GM13976 (cell line): ENCODE results near the gene SRP9.

Experiments used
- DNase-seq: peaks from one replicate; pipeline ENCODE4 v3.0.0; 2012; ENCODE audit warnings: low spot score
- in situ Hi-C: fragments of 300-500 bp; cut with MboI; formaldehyde crosslinking; loops from one replicate; pipeline ENCODE4 v1.12.0; 2022; ENCODE audit warnings: low sequenced_read_pairs, mixed read lengths, inconsistent platforms; ENCODE audit not compliant: unreplicated experiment
- TF ChIP-seq, protein P1 (sequence below): IDR thresholded peaks from 2 replicates; pipeline ENCODE4 v1.5.1; 2012; ENCODE audit warnings: borderline replicate concordance, mild to moderate bottlenecking; ENCODE audit not compliant: insufficient read depth; ENCODE audit errors: extremely low read depth, missing control alignments, control extremely low read depth

SRP9 gene

DNA sequence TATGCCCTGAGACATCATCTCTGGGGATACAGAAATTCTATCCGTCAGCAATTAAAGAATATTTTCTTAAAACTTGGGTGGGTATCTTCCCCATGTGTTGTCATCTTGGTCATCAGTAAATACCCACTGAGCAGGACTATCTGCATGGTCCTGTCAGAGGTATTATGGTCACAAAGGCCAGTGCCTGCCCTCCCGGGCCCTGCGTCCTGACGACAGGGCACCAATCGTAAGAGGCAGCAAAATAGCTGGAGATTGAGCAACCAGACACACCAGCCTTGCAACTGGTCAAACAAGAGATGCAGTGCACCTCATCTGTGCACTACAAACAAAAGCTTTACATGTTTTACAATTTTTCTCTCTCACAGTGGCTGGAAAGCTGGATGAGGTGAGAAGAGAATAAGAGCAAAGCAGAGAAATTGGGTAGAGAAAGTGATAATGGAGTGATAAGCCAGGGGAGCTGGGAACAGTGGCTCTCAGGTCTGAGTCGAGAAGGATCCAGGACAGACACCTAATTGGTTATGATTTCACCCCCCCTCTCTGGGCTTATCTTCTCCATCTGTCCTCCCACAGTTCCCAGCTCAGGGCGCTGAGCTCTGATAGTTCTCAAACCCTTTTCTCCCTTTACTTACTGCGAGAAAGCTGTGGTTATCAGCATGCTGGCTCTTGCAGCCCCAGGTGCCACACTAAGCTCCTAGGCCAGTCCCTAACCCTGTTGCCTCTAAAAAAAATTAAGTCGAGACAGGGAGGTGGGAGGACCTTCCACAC is 8.8 kb upstream of the SRP9 start:
- TF ChIP-seq, protein P1, sequence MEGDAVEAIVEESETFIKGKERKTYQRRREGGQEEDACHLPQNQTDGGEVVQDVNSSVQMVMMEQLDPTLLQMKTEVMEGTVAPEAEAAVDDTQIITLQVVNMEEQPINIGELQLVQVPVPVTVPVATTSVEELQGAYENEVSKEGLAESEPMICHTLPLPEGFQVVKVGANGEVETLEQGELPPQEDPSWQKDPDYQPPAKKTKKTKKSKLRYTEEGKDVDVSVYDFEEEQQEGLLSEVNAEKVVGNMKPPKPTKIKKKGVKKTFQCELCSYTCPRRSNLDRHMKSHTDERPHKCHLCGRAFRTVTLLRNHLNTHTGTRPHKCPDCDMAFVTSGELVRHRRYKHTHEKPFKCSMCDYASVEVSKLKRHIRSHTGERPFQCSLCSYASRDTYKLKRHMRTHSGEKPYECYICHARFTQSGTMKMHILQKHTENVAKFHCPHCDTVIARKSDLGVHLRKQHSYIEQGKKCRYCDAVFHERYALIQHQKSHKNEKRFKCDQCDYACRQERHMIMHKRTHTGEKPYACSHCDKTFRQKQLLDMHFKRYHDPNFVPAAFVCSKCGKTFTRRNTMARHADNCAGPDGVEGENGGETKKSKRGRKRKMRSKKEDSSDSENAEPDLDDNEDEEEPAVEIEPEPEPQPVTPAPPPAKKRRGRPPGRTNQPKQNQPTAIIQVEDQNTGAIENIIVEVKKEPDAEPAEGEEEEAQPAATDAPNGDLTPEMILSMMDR: no peak
- DNase-seq: no peak
- in situ Hi-C loops: loop anchor here (10.0 kb wide), 1 partner anchor 206 kb away; no protein-coding TSS in a partner anchor

DNA sequence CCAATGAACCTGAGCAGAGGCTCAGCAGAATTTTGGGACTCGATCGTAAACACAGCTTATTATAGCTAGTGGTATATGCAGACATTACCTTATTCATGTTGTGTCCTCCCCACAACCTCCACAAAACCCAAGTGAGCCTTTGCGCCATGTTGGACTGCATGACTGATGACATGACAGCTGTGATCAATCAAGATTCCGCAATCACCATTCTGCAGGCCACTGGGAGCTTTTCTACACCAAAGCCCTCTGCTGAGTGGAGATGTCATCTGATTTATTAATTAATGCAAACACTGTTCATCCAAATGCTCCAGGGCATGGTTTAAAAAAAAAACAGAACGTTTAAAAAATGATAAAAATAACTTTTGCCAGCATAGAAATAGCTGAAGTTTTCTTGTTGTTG is 7.9 kb upstream of the SRP9 start:
- no peak for DNase-seq
- TF ChIP-seq, protein P1: no peak
- in situ Hi-C loops: loop anchor here (10.0 kb wide), 2 partner anchors 205 to 295 kb away; no protein-coding TSS in a partner anchor

DNA sequence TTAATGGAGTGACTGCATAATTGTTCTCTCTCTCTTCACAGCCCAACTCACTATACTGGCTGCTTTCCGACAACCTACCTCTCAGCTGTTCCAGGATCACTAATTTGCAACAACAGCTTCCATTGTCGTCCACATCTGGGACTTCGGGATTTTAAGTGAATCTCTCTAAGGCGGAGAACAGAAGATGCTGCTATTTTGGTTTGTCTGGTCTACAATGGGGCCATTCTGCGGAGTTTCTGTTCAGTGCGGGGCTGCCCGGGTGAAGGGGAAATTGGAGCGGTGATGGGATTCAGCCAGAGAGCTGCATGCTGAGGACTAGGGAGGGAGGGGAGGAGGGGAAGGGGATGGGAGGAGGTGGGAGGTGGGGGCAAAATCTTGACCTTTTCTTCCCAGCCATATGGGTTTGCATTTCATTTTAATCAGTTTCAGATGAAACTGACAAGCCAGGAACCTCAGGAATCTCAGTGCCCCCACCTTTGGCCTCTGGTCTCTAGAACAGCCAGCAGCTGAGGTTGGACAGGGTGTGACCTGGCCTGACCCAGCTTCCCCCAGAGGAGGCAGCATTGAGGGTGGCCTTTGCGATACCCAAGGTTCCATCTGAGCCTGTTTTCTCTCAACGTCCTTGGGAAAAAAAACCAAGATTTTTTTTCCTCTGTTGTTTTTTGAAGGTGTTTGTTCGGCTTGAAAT is 6.9 kb upstream of the SRP9 start:
- TF ChIP-seq, protein P1: no peak
- in situ Hi-C loops: loop anchor here (10.0 kb wide), 1 partner anchor 296 kb away; no protein-coding TSS in a partner anchor

DNA sequence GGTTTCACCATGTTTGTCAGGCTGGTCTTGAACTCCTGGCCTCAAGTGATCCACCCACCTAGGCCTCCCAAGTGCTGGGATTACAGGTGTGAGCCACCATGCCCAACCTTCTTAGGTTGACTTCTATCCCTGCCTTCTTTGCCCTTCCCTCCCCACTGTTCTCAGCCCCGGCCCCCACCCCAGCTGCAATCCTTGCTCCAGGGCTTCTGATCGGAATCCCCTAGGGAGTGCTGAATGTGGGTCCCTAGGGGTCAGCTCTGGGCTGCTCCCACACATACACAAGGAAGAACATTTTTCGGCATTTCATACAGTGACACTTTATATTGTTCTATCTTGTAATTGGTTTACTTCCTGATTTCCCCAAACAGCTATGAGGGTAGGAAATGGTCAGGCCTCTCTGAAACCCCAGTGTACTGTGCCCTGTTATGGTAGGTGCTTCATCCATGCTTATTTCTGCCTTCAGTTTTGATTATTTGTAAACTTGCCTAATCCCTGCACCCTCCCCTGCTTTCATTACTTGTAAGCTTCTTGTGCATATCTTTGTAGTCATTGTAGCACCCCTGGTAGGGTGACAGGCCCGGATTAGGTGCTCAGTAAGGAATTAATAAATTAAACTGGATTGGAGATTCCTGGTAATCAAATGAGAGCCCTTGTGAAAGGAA is 5.8 kb upstream of the SRP9 start:
- DNase-seq: no peak
- TF ChIP-seq, protein P1: no peak
- in situ Hi-C loops: loop anchor here (10.0 kb wide), 1 partner anchor 297 kb away; no protein-coding TSS in a partner anchor

More for the DNA sequence above, 6.9 kb upstream of the SRP9 start:
- no peak for DNase-seq

DNA sequence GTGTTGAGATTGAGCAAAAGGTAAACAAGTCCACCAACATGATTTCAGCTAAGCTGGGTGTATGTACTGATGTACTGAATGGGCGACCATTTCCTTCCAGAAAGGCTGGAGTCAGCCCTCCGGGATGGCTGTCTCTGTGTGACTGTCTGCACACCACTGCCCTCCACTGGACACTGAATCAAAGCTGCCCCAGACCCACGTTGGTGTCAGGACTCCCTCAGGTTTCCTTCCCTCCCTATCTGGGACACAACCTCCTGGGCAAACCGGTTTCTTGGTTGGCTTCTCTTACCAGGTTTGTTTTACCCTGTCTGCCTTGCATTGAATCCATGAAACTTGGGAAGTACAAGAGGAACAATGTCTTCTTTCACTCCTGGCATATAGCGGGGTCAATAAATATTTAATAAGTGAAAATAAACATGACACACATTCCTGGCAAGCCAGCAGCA is 5.3 kb upstream of the SRP9 start:
- TF ChIP-seq, protein P1: peak; percentile 68
- in situ Hi-C loops: loop anchor here (10.0 kb wide), 1 partner anchor 298 kb away; no protein-coding TSS in a partner anchor
- peak; percentile 67 for DNase-seq

DNA sequence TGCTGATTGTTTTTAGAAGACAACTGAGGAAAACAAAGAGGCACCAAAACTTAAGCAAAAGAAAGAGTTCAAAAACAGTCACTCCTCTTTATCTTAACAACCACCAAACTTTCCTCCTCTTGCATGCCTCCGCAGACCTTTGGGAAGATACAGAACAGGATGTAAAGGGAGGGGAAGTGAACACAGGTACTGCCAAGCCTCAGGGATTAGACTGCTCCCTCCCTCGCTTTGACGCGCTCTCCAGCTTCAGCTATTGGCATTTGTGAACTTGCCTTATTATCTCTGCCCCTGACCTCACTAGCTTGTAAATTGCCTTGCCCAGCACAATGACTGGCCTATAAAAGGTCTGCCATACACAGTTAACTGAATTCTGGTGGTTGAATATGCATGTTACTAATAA is 4.8 kb upstream of the SRP9 start:
- DNase-seq: no peak
- TF ChIP-seq, protein P1: no peak
- in situ Hi-C loops: loop anchor here (10.0 kb wide), 1 partner anchor 298 kb away; no protein-coding TSS in a partner anchor
